ENCODE results near the gene HAUS1.

Gene HAUS1

GRCh38 chr18:46104128-46104911, at the start of gene HAUS1:
HAUS1 (plus strand) TSS chr18:46104385; CDS start chr18:46104412, 27 bp downstream.
- Histone ChIP-seq H3K27ac (ENCODE audit: low read length) (peak within 1 kb of the TSS; percentile 61), H3K9me3 (ENCODE audit: control insufficient read depth in 1 of 2, low read length in 2 of 2) (no peaks in the 10 kb centered on the region), H3K27me3 (ENCODE audit: low read depth, low read length) (no peaks in the 10 kb centered on the region), H3K4me1 (ENCODE audit: control insufficient read depth in 1 of 2, insufficient read depth in 2 of 2, low read length in 2 of 2) (peaks cover 0 to 11% of the 10 kb centered on the region in 2 donors), H3K36me3 (ENCODE audit: control insufficient read depth in 1 of 2, insufficient read depth in 2 of 2, low read length in 2 of 2) (peaks cover 0 to under 1% of the 10 kb centered on the region in 2 donors), H3K4me3 (ENCODE audit: low read depth in 1 of 2, low read length in 2 of 2) (peak within 1 kb of the TSS; percentile 89 to 97)

DNA sequence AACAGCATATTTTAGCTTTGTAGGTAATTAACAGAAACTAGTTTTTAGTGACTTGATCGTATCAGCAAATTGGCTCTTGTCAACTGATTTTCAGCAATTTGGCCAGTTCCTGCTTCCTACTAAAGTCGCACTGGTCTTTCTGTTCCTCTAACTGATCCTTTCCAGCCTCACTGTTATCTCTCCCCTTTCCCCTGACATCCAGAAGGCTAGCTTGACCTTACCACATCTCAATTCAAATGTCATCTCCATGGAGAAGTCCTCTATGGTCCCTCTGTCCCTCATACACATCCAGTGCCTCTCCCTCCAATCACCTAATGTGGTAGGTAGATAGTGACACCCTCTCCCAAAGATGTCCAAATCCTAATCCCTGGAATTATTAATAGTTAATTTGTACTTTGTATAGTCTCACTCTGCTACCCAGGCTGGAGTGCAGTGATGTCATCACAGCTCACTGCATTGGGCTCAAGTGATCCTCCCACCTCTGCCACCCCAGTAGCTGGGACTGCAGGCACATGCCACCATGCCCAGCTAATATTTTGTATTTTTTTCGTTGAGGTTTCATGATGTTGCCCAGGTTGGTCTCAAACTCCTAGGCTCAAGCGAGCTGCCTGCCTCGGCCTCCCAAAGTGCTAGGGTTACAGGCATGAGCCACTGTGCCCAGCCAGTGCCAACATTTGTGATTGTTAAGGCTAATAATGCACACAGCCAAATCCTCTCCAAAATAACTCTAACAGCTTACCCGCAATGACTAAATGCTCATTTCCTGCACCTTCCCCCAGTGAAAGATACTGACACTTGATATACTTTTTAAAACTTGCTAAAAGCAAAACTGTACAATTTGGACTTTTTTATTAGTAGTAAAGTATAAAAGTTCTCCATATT, 49.0 kb upstream of the HAUS1 start:
- H3K9me3 ChIP-seq (ENCODE audit: control insufficient read depth in 1 of 2, low read length in 2 of 2): no peaks in the 10 kb centered on the region
- H3K27ac ChIP-seq (ENCODE audit: low read length): no peak overlapping the region
- no peaks in the 10 kb centered on the region for H3K4me1 ChIP-seq (ENCODE audit: control insufficient read depth in 1 of 2, insufficient read depth in 2 of 2, low read length in 2 of 2)
- no peaks in the 10 kb centered on the region for H3K36me3 ChIP-seq (ENCODE audit: control insufficient read depth in 1 of 2, insufficient read depth in 2 of 2, low read length in 2 of 2)
- H3K27me3 ChIP-seq (ENCODE audit: low read depth, low read length): no peaks in the 10 kb centered on the region
- no peak overlapping the region for H3K4me3 ChIP-seq (ENCODE audit: low read depth in 1 of 2, low read length in 2 of 2)

- peaks cover 0 to 4% of the 10 kb centered on the region in 2 donors for H3K4me1 ChIP-seq (ENCODE audit: control insufficient read depth in 1 of 2, insufficient read depth in 2 of 2, low read length in 2 of 2)
- no peaks in the 10 kb centered on the region for H3K27me3 ChIP-seq (ENCODE audit: low read depth, low read length)
- H3K9me3 ChIP-seq (ENCODE audit: control insufficient read depth in 1 of 2, low read length in 2 of 2): no peaks in the 10 kb centered on the region
- H3K4me3 ChIP-seq (ENCODE audit: low read depth in 1 of 2, low read length in 2 of 2): no peak overlapping the region
- no peak overlapping the region for H3K27ac ChIP-seq (ENCODE audit: low read length)
- H3K36me3 ChIP-seq (ENCODE audit: control insufficient read depth in 1 of 2, insufficient read depth in 2 of 2, low read length in 2 of 2): no peaks in the 10 kb centered on the region
Measured at GRCh38 chr18:46055838-46056230, 48.4 kb upstream of the HAUS1 start.

DNA sequence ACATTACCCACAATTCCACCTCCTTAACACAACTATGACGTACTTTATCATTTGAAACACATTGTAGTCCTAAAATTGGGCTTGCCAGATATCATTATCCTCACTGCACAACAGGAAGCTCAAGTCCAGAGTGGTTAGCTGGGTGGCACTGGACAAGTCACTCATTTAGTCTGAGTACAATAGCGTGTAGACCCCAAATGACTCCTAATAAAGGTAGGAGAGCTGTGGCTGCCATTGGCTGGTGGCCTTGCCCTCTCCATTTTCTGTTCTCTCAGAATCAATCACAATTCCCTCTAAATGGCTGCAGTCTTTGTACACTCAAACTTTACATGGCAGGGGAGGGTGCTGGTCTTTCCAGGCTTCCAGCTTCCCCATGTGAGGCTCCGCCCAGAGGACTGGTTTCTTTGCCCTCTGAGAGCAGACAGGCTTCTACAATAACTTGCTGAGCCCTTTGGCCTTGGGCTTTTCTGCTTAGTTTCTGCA, 43.8 kb upstream of the HAUS1 start:
- H3K27me3 ChIP-seq (ENCODE audit: low read depth, low read length): no peaks in the 10 kb centered on the region
- no peaks in the 10 kb centered on the region for H3K9me3 ChIP-seq (ENCODE audit: control insufficient read depth in 1 of 2, low read length in 2 of 2)
- peaks cover 0 to 4% of the 10 kb centered on the region in 2 donors for H3K4me1 ChIP-seq (ENCODE audit: control insufficient read depth in 1 of 2, insufficient read depth in 2 of 2, low read length in 2 of 2)
- no peaks in the 10 kb centered on the region for H3K36me3 ChIP-seq (ENCODE audit: control insufficient read depth in 1 of 2, insufficient read depth in 2 of 2, low read length in 2 of 2)
- no peak overlapping the region for H3K4me3 ChIP-seq (ENCODE audit: low read depth in 1 of 2, low read length in 2 of 2)
- H3K27ac ChIP-seq (ENCODE audit: low read length): no peak overlapping the region

GRCh38 chr18:46061387-46061786, 42.8 kb upstream of the HAUS1 start:
- no peaks in the 10 kb centered on the region for H3K9me3 ChIP-seq (ENCODE audit: control insufficient read depth in 1 of 2, low read length in 2 of 2)
- peaks cover 0 to 4% of the 10 kb centered on the region in 2 donors for H3K4me1 ChIP-seq (ENCODE audit: control insufficient read depth in 1 of 2, insufficient read depth in 2 of 2, low read length in 2 of 2)
- H3K27me3 ChIP-seq (ENCODE audit: low read depth, low read length): no peaks in the 10 kb centered on the region
- H3K4me3 ChIP-seq (ENCODE audit: low read depth in 1 of 2, low read length in 2 of 2): no peak overlapping the region
- H3K27ac ChIP-seq (ENCODE audit: low read length): no peak overlapping the region
- H3K36me3 ChIP-seq (ENCODE audit: control insufficient read depth in 1 of 2, insufficient read depth in 2 of 2, low read length in 2 of 2): no peaks in the 10 kb centered on the region

DNA sequence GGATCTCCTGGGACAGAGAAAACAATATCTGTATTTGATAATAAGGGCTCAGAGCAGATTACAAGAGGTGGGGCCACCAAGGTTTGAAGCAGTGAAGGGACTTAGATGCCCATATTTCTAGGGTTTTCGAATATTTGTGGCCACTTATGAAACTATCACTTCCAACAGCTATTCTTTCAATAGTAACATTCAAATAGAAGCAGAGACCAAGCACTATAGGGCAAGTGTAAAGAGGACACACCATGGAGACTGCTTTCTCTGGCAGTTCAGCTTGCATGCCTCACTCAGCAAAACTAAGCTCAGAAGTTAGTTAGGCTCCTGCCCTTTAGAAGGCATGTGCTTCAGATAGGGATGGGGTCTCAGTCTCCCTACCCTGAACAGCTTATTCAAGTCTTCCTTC, 42.4 kb upstream of the HAUS1 start:
- no peaks in the 10 kb centered on the region for H3K9me3 ChIP-seq (ENCODE audit: control insufficient read depth in 1 of 2, low read length in 2 of 2)
- no peak overlapping the region for H3K4me3 ChIP-seq (ENCODE audit: low read depth in 1 of 2, low read length in 2 of 2)
- H3K27ac ChIP-seq (ENCODE audit: low read length): no peak overlapping the region
- no peaks in the 10 kb centered on the region for H3K36me3 ChIP-seq (ENCODE audit: control insufficient read depth in 1 of 2, insufficient read depth in 2 of 2, low read length in 2 of 2)
- peaks cover 0 to 4% of the 10 kb centered on the region in 2 donors for H3K4me1 ChIP-seq (ENCODE audit: control insufficient read depth in 1 of 2, insufficient read depth in 2 of 2, low read length in 2 of 2)
- H3K27me3 ChIP-seq (ENCODE audit: low read depth, low read length): no peaks in the 10 kb centered on the region

- H3K27ac ChIP-seq (ENCODE audit: low read length): no peak overlapping the region
Measured at GRCh38 chr18:46062781-46063180, 41.4 kb upstream of the HAUS1 start.

DNA sequence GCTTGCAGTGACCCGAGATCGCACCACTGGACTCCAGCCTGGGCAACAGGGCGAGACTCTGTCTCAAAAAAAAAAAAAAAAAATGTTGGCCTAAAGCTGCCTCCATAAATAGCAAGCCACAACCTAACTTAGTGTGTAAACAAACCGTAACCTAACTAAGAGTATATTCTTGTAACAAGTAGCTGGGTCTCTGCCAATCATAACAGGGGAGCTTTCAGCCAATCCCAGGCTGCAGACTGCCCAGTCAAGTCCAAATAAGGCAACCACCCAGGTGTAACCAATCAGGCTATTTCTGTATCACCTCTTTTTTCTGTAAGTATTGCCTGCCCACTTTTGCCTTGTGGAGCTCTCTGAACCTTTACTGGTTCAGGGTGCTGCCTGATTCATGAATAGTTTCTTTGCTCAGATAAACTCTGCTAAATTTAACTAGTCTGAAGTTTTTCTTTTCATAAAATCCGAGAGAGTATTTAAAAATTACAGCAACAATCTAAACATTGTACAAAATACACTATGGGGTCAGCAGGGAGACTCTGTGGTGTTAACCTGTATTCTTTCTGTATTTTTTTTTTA, 36.7 kb upstream of the HAUS1 start:
- H3K4me3 ChIP-seq (ENCODE audit: low read depth in 1 of 2, low read length in 2 of 2): no peak overlapping the region
- H3K4me1 ChIP-seq (ENCODE audit: control insufficient read depth in 1 of 2, insufficient read depth in 2 of 2, low read length in 2 of 2): peaks cover 0 to 9% of the 10 kb centered on the region in 2 donors
- no peaks in the 10 kb centered on the region for H3K36me3 ChIP-seq (ENCODE audit: control insufficient read depth in 1 of 2, insufficient read depth in 2 of 2, low read length in 2 of 2)
- H3K27ac ChIP-seq (ENCODE audit: low read length): no peak overlapping the region
- no peaks in the 10 kb centered on the region for H3K27me3 ChIP-seq (ENCODE audit: low read depth, low read length)
- no peaks in the 10 kb centered on the region for H3K9me3 ChIP-seq (ENCODE audit: control insufficient read depth in 1 of 2, low read length in 2 of 2)

More at GRCh38 chr18:46062781-46063180, 41.4 kb upstream of the HAUS1 start:
- peaks cover 0 to 4% of the 10 kb centered on the region in 2 donors for H3K4me1 ChIP-seq (ENCODE audit: control insufficient read depth in 1 of 2, insufficient read depth in 2 of 2, low read length in 2 of 2)
- no peak overlapping the region for H3K4me3 ChIP-seq (ENCODE audit: low read depth in 1 of 2, low read length in 2 of 2)
- H3K36me3 ChIP-seq (ENCODE audit: control insufficient read depth in 1 of 2, insufficient read depth in 2 of 2, low read length in 2 of 2): no peaks in the 10 kb centered on the region
- H3K9me3 ChIP-seq (ENCODE audit: control insufficient read depth in 1 of 2, low read length in 2 of 2): no peaks in the 10 kb centered on the region
- H3K27me3 ChIP-seq (ENCODE audit: low read depth, low read length): no peaks in the 10 kb centered on the region

DNA sequence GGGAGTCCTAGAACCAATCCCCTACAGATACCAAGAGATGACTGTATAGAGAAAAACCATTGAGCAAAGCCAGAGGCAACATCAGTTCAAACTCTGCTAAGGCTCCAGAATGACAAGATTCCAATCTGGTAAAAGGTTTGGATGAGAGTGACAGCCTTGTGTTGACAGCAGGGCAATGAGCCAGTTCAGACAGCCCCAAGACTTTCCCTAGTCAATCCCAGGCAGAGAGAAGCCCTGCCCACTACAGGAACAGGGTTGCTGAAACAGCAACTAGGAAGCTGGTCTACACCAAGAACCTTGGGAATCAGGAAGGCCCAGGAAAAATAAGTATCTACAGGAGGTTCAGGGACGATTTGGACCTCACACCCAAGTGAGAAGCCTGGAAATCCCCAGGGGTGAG, 35.4 kb upstream of the HAUS1 start:
- no peak overlapping the region for H3K4me3 ChIP-seq (ENCODE audit: low read depth in 1 of 2, low read length in 2 of 2)
- H3K9me3 ChIP-seq (ENCODE audit: control insufficient read depth in 1 of 2, low read length in 2 of 2): no peaks in the 10 kb centered on the region
- peaks cover 0 to 21% of the 10 kb centered on the region in 2 donors for H3K4me1 ChIP-seq (ENCODE audit: control insufficient read depth in 1 of 2, insufficient read depth in 2 of 2, low read length in 2 of 2)
- H3K27me3 ChIP-seq (ENCODE audit: low read depth, low read length): no peaks in the 10 kb centered on the region
- no peaks in the 10 kb centered on the region for H3K36me3 ChIP-seq (ENCODE audit: control insufficient read depth in 1 of 2, insufficient read depth in 2 of 2, low read length in 2 of 2)
- H3K27ac ChIP-seq (ENCODE audit: low read length): no peak overlapping the region

- no peaks in the 10 kb centered on the region for H3K9me3 ChIP-seq (ENCODE audit: control insufficient read depth in 1 of 2, low read length in 2 of 2)
- peaks cover 0 to 21% of the 10 kb centered on the region in 2 donors for H3K4me1 ChIP-seq (ENCODE audit: control insufficient read depth in 1 of 2, insufficient read depth in 2 of 2, low read length in 2 of 2)
- H3K4me3 ChIP-seq (ENCODE audit: low read depth in 1 of 2, low read length in 2 of 2): no peak overlapping the region
- no peaks in the 10 kb centered on the region for H3K36me3 ChIP-seq (ENCODE audit: control insufficient read depth in 1 of 2, insufficient read depth in 2 of 2, low read length in 2 of 2)
- no peaks in the 10 kb centered on the region for H3K27me3 ChIP-seq (ENCODE audit: low read depth, low read length)
- H3K27ac ChIP-seq (ENCODE audit: low read length): no peak overlapping the region
Measured at GRCh38 chr18:46069524-46069923, 34.7 kb upstream of the HAUS1 start.

DNA sequence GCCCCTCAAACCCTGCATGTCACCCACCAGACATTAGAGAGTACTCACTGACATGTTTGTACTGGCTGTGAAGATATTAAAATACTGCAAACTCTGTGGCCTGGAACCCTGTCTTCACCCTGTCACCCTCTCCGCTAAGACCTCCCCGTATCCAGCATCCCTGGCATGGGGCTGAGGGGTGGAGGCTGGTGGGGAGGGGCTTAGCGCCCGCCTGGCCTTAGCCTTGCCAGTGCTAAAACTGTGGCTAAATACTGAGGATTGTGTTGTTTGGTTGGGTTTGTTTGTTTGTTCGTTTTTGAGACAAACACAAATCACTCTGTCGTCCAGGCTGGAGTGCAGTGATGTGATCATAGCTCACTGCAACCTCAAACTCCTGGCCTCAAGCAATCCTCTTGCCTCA, 34.0 kb upstream of the HAUS1 start:
- Histone ChIP-seq H3K4me3 (ENCODE audit: low read depth in 1 of 2, low read length in 2 of 2) (no peak overlapping the region), H3K36me3 (ENCODE audit: control insufficient read depth in 1 of 2, insufficient read depth in 2 of 2, low read length in 2 of 2) (no peaks in the 10 kb centered on the region), H3K27ac (ENCODE audit: low read length) (no peak overlapping the region), H3K9me3 (ENCODE audit: control insufficient read depth in 1 of 2, low read length in 2 of 2) (no peaks in the 10 kb centered on the region), H3K4me1 (ENCODE audit: control insufficient read depth in 1 of 2, insufficient read depth in 2 of 2, low read length in 2 of 2) (peaks cover 0 to 21% of the 10 kb centered on the region in 2 donors), H3K27me3 (ENCODE audit: low read depth, low read length) (no peaks in the 10 kb centered on the region)
